NT2/D1 (cell line): Measurements from ENCODE around the gene IMPDH1.

Experiments
- YY1 ChIP-seq: IDR thresholded peaks from 2 replicates; pipeline ENCODE4 v1.6.1; 2011; ENCODE audit not compliant: insufficient read length, insufficient read depth
- ZNF274 ChIP-seq: IDR thresholded peaks from 2 replicates; pipeline ENCODE4 v1.6.1; 2011; ENCODE audit warnings: mild to moderate bottlenecking, low read depth, low read length

GRCh38 chr7:128435327-128435686, 25.5 kb upstream of the IMPDH1 start:
- TF ChIP-seq ZNF274 (no peak), YY1 (no peak)
